Lung (tissue), 12 donors: ENCODE measurements around the gene SQOR. TPM values are rescaled to one million over a fixed set of nuclear protein-coding genes. Genes with fewer than 3 reads are reported as not detected.

Experiments
- ATAC-seq: fragments of 200-7000 bp; cut with Tn5 transposase; one replicate; pipeline ENCODE4 v1.9.1; 2020; ENCODE audit warnings: moderate number of reproducible peaks; ENCODE audit not compliant: insufficient read depth, low FRiP score
- DNase-seq, 3 donors: peaks; one replicate each; pipeline ENCODE4 v3.0.0-alpha.2; 2013 to 2017
- H3K27ac ChIP-seq, 2 donors: one replicate each; pipeline ENCODE4 v1.5.1; 2013; ENCODE audit warnings: mild to moderate bottlenecking in 2 of 2, moderate library complexity in 2 of 2, control low read depth in 1 of 2, inconsistent platforms in 1 of 2, low read depth in 1 of 2, low read length in 1 of 2
- H3K27me3 ChIP-seq, 3 donors: one replicate each; pipeline ENCODE4 v1.5.1; 2013; ENCODE audit warnings: low read length in 2 of 3; ENCODE audit not compliant: control insufficient read depth in 3 of 3, insufficient read depth in 3 of 3
- H3K36me3 ChIP-seq, 4 donors: one replicate each; pipeline ENCODE4 v1.5.1; 2013; ENCODE audit warnings: low read length in 4 of 4, mild to moderate bottlenecking in 1 of 4, moderate library complexity in 1 of 4; ENCODE audit not compliant: control insufficient read depth in 4 of 4, insufficient read depth in 4 of 4
- H3K4me1 ChIP-seq, 5 donors: one replicate each; pipeline ENCODE4 v1.5.1; 2013; ENCODE audit warnings: low read length in 5 of 5, mild to moderate bottlenecking in 2 of 5, moderate library complexity in 1 of 5; ENCODE audit not compliant: control insufficient read depth in 5 of 5, insufficient read depth in 5 of 5
- H3K4me3 ChIP-seq: one replicate; pipeline ENCODE4 v1.5.1; 2013; ENCODE audit warnings: mild to moderate bottlenecking, control low read depth, moderate library complexity
- H3K9ac ChIP-seq, 2 donors: one replicate each; pipeline ENCODE4 v1.5.1; 2013; ENCODE audit warnings: low read length in 2 of 2, control low read depth in 1 of 2; ENCODE audit not compliant: insufficient read depth in 1 of 2
- H3K9me3 ChIP-seq, 4 donors: one replicate each; pipeline ENCODE4 v1.5.1; 2013; ENCODE audit warnings: low read length in 3 of 4, mild to moderate bottlenecking in 1 of 4, moderate library complexity in 1 of 4; ENCODE audit not compliant: control insufficient read depth in 4 of 4, insufficient read depth in 3 of 4
- CTCF ChIP-seq: IDR thresholded peaks from 2 replicates; pipeline ENCODE4 v1.5.1; 2012; ENCODE audit warnings: mild to moderate bottlenecking; ENCODE audit errors: control extremely low read depth, extremely low read depth
- WGBS, 2 donors: extraction: QIAGEN DNeasy Blood & Tissue Kit; methylation state at CpG; one replicate each; pipeline ENCODE4 v1.1.7; 2013; 5-methylcytosine and 5-hydroxymethylcytosine counted together
- polyA plus RNA-seq, 2 donors: library from polyadenylated mRNA; stranded (reverse); fragments of 200-250 nt; gene quantifications; one replicate each; pipeline ENCODE4 v1.2.1, GENCODE V29; 2013
- total RNA-seq, 2 donors: library from RNA; depleted of rRNA in 1 of 2; stranded (reverse); fragments of >200 nt in 1 of 2; gene quantifications; one replicate each; pipeline ENCODE4 v1.2.1, GENCODE V29; 2014 to 2021
- donor health status: control.
- donor health status: control.
- donor health status: Bipolar disorder and iron deficiency.
- donor health status: healthy.
- donor health status: DM: yes; HTN: yes; CAD: no.

Gene SQOR
- total and polyA plus RNA-seq, 4 donors, result 53.9 to 157 (median 99.3) TPM

GRCh38 chr15:45631776-45632175, 3.1 kb upstream of the SQOR start:
- ATAC-seq, result no peak
- peak overlapping the region in 1 of 2 donors; percentile 52 for H3K27ac ChIP-seq
- no peak for TF ChIP-seq CTCF
- H3K36me3 ChIP-seq, result no peaks in the 10 kb centered on the region
- H3K4me1 ChIP-seq, result peaks cover 0 to 7% (median under 1%) of the 10 kb centered on the region in 5 donors
- peaks cover 0 to 3% (median 0%) of the 10 kb centered on the region in 3 donors for H3K27me3 ChIP-seq
- no peak overlapping the region for H3K4me3 ChIP-seq
- no peak overlapping the region for H3K9ac ChIP-seq
- 60 to 73% methylated on average over 2 of the region's 2 CpGs for WGBS, 2 donors
- peaks cover 0 to 2% (median 0%) of the 10 kb centered on the region in 4 donors for H3K9me3 ChIP-seq
- DNase-seq, result no peak

- peak; percentile 22 for TF ChIP-seq CTCF
- DNase-seq (peak in 2 of 3 donors; percentile 42 to 46), ATAC-seq (peak; percentile 46)
- H3K36me3 ChIP-seq, result no peaks in the 10 kb centered on the region
- H3K27me3 ChIP-seq, result peaks cover 0 to 3% (median 0%) of the 10 kb centered on the region in 3 donors
- H3K9ac ChIP-seq, result peak overlapping the region; percentile 13 to 28
- 0 to 1% methylated on average over 29 of the region's 29 CpGs for WGBS, 2 donors
- peaks cover 5 to 14% (median 8%) of the 10 kb centered on the region in 5 donors for H3K4me1 ChIP-seq
- peak overlapping the region; percentile 63 to 97 for H3K27ac ChIP-seq
- no peaks in the 10 kb centered on the region for H3K9me3 ChIP-seq
- peak overlapping the region; percentile 68 for H3K4me3 ChIP-seq
Observed at GRCh38 chr15:45635191-45635638, 386 bp downstream of the SQOR start.

- DNase-seq (no peak), ATAC-seq (no peak)
- H3K27ac ChIP-seq, result peak overlapping the region in 1 of 2 donors; percentile 97
- peak overlapping the region in 1 of 2 donors; percentile 28 for H3K9ac ChIP-seq
- no peaks in the 10 kb centered on the region for H3K36me3 ChIP-seq
- TF ChIP-seq CTCF, result no peak
- peaks cover 0 to 3% (median 0%) of the 10 kb centered on the region in 3 donors for H3K27me3 ChIP-seq
- peaks cover 5 to 14% (median 8%) of the 10 kb centered on the region in 5 donors for H3K4me1 ChIP-seq
- no peaks in the 10 kb centered on the region for H3K9me3 ChIP-seq
- 31 to 54% methylated on average over 17 of the region's 17 CpGs for WGBS, 2 donors
- peak overlapping the region; percentile 68 for H3K4me3 ChIP-seq
Observed at GRCh38 chr15:45635763-45636292, 999 bp downstream of the SQOR start.
